ENCODE results near the gene C1QTNF9.
"Not testable (repeated sequence)": the region's sequence is repeated elsewhere in the genome, so short reads cannot be mapped to it uniquely, and the experiment has no call there.

The C1QTNF9 gene

GRCh38 chr13:24351423-24351822 is 42.0 kb downstream of the C1QTNF9 start:
- Histone ChIP-seq H3K27me3 (ENCODE audit: insufficient read depth, low read depth, severe bottlenecking) (no peaks in the 10 kb centered on the region), H3K36me3 (no peaks in the 10 kb centered on the region), H3K27ac (no peak overlapping the region), H3K4me3 (ENCODE audit: low read depth, low read length) (no peak overlapping the region), H3K9me3 (ENCODE audit: severe bottlenecking) (peaks cover 10% of the 10 kb centered on the region)
- DNase-seq, result no peak
- no peak for TF ChIP-seq CTCF (IDR thresholded peaks at IDR 0.05; ENCODE audit: low read depth, low read length)

- H3K27ac ChIP-seq, result no peak overlapping the region
- no peaks in the 10 kb centered on the region for H3K36me3 ChIP-seq
- H3K9me3 ChIP-seq (ENCODE audit: severe bottlenecking), result peaks cover 5% of the 10 kb centered on the region
- H3K4me3 ChIP-seq (ENCODE audit: low read depth, low read length), result no peak overlapping the region
- H3K27me3 ChIP-seq (ENCODE audit: insufficient read depth, low read depth, severe bottlenecking), result no peaks in the 10 kb centered on the region
- TF ChIP-seq CTCF (IDR thresholded peaks at IDR 0.05; ENCODE audit: low read depth, low read length), result no peak
- DNase-seq, result no peak
These were observed 44.4 kb downstream of the C1QTNF9 start for GRCh38 chr13:24353736-24354135.

- DNase-seq, result no peak
- H3K9me3 ChIP-seq (ENCODE audit: severe bottlenecking), result peaks cover 5% of the 10 kb centered on the region
- no peak overlapping the region for H3K27ac ChIP-seq
- no peaks in the 10 kb centered on the region for H3K36me3 ChIP-seq
- no peak overlapping the region for H3K4me3 ChIP-seq (ENCODE audit: low read depth, low read length)
- TF ChIP-seq CTCF (IDR thresholded peaks at IDR 0.05; ENCODE audit: low read depth, low read length), result no peak
- H3K27me3 ChIP-seq (ENCODE audit: insufficient read depth, low read depth, severe bottlenecking), result no peaks in the 10 kb centered on the region
These were observed 45.7 kb downstream of the C1QTNF9 start for GRCh38 chr13:24355103-24355502.

GRCh38 chr13:24356270-24356669 is 46.9 kb downstream of the C1QTNF9 start:
- Histone ChIP-seq H3K36me3 (no peaks in the 10 kb centered on the region), H3K9me3 (ENCODE audit: severe bottlenecking) (peaks cover 5% of the 10 kb centered on the region), H3K27me3 (ENCODE audit: insufficient read depth, low read depth, severe bottlenecking) (no peaks in the 10 kb centered on the region), H3K27ac (no peak overlapping the region), H3K4me3 (ENCODE audit: low read depth, low read length) (no peak overlapping the region)
- TF ChIP-seq CTCF (IDR thresholded peaks at IDR 0.05; ENCODE audit: low read depth, low read length), result no peak
- DNase-seq, result no peak

- no peaks in the 10 kb centered on the region for H3K36me3 ChIP-seq
- no peak overlapping the region for H3K27ac ChIP-seq
- TF ChIP-seq CTCF (IDR thresholded peaks at IDR 0.05; ENCODE audit: low read depth, low read length), result no peak
- H3K9me3 ChIP-seq (ENCODE audit: severe bottlenecking), result peaks cover 5% of the 10 kb centered on the region
- DNase-seq, result no peak
- H3K4me3 ChIP-seq (ENCODE audit: low read depth, low read length), result no peak overlapping the region
- H3K27me3 ChIP-seq (ENCODE audit: insufficient read depth, low read depth, severe bottlenecking), result no peaks in the 10 kb centered on the region
These were observed 47.5 kb downstream of the C1QTNF9 start for GRCh38 chr13:24356837-24357236.

- Histone ChIP-seq H3K4me3 (ENCODE audit: low read depth, low read length) (no peak overlapping the region), H3K27ac (no peak overlapping the region), H3K36me3 (no peaks in the 10 kb centered on the region), H3K27me3 (ENCODE audit: insufficient read depth, low read depth, severe bottlenecking) (no peaks in the 10 kb centered on the region), H3K9me3 (ENCODE audit: severe bottlenecking) (peaks cover 2% of the 10 kb centered on the region)
- TF ChIP-seq CTCF (IDR thresholded peaks at IDR 0.05; ENCODE audit: low read depth, low read length), result no peak
- DNase-seq, result no peak
These were observed 48.4 kb downstream of the C1QTNF9 start for GRCh38 chr13:24357756-24358155.

DNA sequence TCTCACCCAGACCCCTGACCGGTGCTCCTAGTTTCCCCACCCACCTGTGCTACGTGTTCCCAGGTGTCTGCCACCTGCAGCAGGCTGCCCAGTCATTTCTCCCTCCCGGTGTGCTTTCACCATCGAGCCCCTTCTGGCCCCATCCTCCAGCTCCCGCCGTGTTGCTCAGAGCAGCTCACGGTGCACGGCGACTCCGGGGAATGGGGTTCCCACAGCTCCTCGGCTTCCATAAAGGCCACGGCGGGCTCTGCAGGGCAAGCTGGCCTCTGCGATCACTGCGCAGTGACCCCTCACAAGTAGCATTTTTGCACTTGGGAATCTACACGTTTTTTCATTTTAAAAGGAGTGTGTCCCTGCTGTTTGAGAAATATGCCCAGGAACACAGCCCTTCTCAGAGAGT is 49.5 kb downstream of the C1QTNF9 start:
- H3K9me3 ChIP-seq (ENCODE audit: severe bottlenecking); DNase-seq; H3K27me3 ChIP-seq (ENCODE audit: insufficient read depth, low read depth, severe bottlenecking); H3K4me3 ChIP-seq (ENCODE audit: low read depth, low read length); H3K36me3 ChIP-seq; H3K27ac ChIP-seq: not testable (repeated sequence)

DNA sequence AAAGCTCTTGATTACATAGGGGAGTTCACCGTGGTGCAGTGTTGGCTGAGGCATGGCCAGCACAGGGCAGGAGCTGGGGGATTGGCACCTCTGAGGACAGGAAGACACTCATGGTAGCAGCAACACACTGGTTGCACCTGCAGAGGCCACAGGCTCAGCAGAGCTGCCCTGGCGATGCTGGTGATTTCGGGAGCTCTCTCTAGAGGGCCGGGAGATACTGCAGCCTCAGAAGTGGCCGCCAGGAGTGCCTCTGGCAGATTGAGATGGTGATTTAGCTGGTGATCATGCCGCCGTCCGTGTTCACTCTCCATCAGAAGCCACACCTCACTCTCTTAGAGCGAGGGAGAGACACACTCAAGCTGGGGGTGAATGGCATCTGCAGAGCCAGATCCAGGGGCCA is 49.9 kb downstream of the C1QTNF9 start:
- not testable (repeated sequence) for DNase-seq; H3K27me3 ChIP-seq (ENCODE audit: insufficient read depth, low read depth, severe bottlenecking); H3K27ac ChIP-seq; H3K36me3 ChIP-seq; H3K4me3 ChIP-seq (ENCODE audit: low read depth, low read length); H3K9me3 ChIP-seq (ENCODE audit: severe bottlenecking)

All from WERI-Rb-1 (cell line).